Liver (tissue), 3 donors: Measurements from ENCODE around the gene DAO.

ENCODE experiments used
- EGR1 ChIP-seq, 2 donors: IDR thresholded peaks; 2 replicates each; pipeline ENCODE4 v1.6.1; 2016 to 2018; ENCODE audit warnings: antibody characterized with exemption in 2 of 2, low read depth in 2 of 2
- FOXA1 ChIP-seq: IDR thresholded peaks from 2 replicates; pipeline ENCODE4 v1.6.1; 2016; ENCODE audit warnings: antibody characterized with exemption
- JUND ChIP-seq, 2 donors: IDR thresholded peaks; 2 replicates each; pipeline ENCODE4 v1.6.1; 2016; ENCODE audit warnings: antibody characterized with exemption in 2 of 2
- NR2F2 ChIP-seq: IDR thresholded peaks from 2 replicates; pipeline ENCODE4 v1.6.1; 2016; ENCODE audit warnings: antibody characterized with exemption
- RAD21 ChIP-seq, 2 donors: IDR thresholded peaks; 2 replicates each; pipeline ENCODE4 v1.6.1; 2016; ENCODE audit warnings: antibody characterized with exemption in 2 of 2, mild to moderate bottlenecking in 2 of 2
- RXRA ChIP-seq, 2 donors: IDR thresholded peaks; 2 replicates each; pipeline ENCODE4 v1.6.1; 2017 to 2018; ENCODE audit warnings: antibody characterized with exemption in 2 of 2, mild to moderate bottlenecking in 1 of 2
- SP1 ChIP-seq: IDR thresholded peaks from 2 replicates; pipeline ENCODE4 v1.6.1; 2018; ENCODE audit warnings: antibody characterized with exemption, mild to moderate bottlenecking
- TAF1 ChIP-seq: conservative IDR thresholded peaks from 2 replicates; pipeline ENCODE4 v1.6.1; 2016; ENCODE audit warnings: antibody characterized with exemption, mild to moderate bottlenecking
- YY1 ChIP-seq: IDR thresholded peaks from 2 replicates; pipeline ENCODE4 v1.6.1; 2016; ENCODE audit warnings: antibody characterized with exemption, mild to moderate bottlenecking
- TF ChIP-seq, protein P1 (sequence below): fragments of 150-350 bp; IDR thresholded peaks from 2 replicates; pipeline ENCODE4 v1.5.1; 2017; ENCODE audit warnings: improper control_type of control experiment, low read depth, low read length; ENCODE audit not compliant: missing input control
- TF ChIP-seq, protein P2 (sequence below): IDR thresholded peaks from 2 replicates; pipeline ENCODE4 v1.6.1; 2016; ENCODE audit warnings: antibody characterized with exemption, mild to moderate bottlenecking
- TF ChIP-seq, protein P3 (sequence below): IDR thresholded peaks from 2 replicates; pipeline ENCODE4 v1.6.1; 2016; ENCODE audit warnings: antibody characterized with exemption
- TF ChIP-seq, protein P4 (sequence below): IDR thresholded peaks from 2 replicates; pipeline ENCODE4 v1.6.1; 2016; ENCODE audit warnings: antibody characterized with exemption
- TF ChIP-seq, protein P5 (sequence below): IDR thresholded peaks from 2 replicates; pipeline ENCODE4 v1.6.1; 2016; ENCODE audit warnings: antibody characterized with exemption
- donor health status: healthy.
- donor health status: healthy.

DNA sequence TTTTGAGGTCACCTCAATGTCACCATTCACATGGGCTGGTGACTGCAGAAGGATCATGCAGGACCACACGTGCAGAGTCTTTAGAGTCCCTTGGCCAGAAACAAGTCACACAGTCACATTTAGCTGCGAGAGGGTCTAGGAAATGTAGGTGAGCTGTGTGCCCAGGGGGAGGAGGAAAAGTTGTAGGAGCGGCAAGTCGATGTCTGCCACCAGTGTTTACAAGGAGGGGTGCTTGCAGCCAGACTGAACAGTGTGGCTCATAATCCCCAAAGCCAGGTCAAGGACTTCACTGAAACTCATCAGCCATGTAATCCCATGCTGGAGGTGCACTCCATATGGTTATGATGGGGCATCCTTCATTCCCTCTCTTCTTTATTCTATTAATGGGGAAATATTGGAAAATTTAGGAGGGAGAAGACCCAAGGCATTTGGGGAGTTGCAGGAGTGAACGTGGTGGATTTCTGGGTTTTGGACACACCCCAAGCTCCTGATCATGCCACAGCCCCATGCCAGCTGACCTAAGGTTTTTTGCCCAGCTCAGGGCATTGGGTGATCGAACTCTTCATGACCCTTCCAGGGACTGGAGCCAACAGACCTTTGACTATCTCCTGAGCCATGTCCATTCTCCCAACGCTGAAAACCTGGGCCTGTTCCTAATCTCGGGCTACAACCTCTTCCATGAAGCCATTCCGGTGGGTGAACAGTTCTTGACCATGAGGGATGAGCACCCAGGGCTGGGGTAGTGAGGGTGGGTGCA lies 7.2 kb downstream of the DAO start:
- TF ChIP-seq FOXA1 (peak; percentile 34), JUND (IDR thresholded peaks at IDR 0.05) (peak; percentile 59 to 67), EGR1 (IDR thresholded peaks at IDR 0.05; ENCODE audit: low read depth in 2 of 2) (peak in 1 of 2 donors; percentile 26), RAD21 (IDR thresholded peaks at IDR 0.05) (peak; percentile 36 to 38), TAF1 (no peak), YY1 (peak; percentile 91), NR2F2 (peak; percentile 52), SP1 (peak; percentile 89), RXRA (IDR thresholded peaks at IDR 0.05) (peak; percentile 98 to 99)
- TF ChIP-seq, protein P1, sequence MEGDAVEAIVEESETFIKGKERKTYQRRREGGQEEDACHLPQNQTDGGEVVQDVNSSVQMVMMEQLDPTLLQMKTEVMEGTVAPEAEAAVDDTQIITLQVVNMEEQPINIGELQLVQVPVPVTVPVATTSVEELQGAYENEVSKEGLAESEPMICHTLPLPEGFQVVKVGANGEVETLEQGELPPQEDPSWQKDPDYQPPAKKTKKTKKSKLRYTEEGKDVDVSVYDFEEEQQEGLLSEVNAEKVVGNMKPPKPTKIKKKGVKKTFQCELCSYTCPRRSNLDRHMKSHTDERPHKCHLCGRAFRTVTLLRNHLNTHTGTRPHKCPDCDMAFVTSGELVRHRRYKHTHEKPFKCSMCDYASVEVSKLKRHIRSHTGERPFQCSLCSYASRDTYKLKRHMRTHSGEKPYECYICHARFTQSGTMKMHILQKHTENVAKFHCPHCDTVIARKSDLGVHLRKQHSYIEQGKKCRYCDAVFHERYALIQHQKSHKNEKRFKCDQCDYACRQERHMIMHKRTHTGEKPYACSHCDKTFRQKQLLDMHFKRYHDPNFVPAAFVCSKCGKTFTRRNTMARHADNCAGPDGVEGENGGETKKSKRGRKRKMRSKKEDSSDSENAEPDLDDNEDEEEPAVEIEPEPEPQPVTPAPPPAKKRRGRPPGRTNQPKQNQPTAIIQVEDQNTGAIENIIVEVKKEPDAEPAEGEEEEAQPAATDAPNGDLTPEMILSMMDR = no peak
- TF ChIP-seq, protein P2, sequence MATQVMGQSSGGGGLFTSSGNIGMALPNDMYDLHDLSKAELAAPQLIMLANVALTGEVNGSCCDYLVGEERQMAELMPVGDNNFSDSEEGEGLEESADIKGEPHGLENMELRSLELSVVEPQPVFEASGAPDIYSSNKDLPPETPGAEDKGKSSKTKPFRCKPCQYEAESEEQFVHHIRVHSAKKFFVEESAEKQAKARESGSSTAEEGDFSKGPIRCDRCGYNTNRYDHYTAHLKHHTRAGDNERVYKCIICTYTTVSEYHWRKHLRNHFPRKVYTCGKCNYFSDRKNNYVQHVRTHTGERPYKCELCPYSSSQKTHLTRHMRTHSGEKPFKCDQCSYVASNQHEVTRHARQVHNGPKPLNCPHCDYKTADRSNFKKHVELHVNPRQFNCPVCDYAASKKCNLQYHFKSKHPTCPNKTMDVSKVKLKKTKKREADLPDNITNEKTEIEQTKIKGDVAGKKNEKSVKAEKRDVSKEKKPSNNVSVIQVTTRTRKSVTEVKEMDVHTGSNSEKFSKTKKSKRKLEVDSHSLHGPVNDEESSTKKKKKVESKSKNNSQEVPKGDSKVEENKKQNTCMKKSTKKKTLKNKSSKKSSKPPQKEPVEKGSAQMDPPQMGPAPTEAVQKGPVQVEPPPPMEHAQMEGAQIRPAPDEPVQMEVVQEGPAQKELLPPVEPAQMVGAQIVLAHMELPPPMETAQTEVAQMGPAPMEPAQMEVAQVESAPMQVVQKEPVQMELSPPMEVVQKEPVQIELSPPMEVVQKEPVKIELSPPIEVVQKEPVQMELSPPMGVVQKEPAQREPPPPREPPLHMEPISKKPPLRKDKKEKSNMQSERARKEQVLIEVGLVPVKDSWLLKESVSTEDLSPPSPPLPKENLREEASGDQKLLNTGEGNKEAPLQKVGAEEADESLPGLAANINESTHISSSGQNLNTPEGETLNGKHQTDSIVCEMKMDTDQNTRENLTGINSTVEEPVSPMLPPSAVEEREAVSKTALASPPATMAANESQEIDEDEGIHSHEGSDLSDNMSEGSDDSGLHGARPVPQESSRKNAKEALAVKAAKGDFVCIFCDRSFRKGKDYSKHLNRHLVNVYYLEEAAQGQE = peak; percentile 60
- TF ChIP-seq, protein P3, sequence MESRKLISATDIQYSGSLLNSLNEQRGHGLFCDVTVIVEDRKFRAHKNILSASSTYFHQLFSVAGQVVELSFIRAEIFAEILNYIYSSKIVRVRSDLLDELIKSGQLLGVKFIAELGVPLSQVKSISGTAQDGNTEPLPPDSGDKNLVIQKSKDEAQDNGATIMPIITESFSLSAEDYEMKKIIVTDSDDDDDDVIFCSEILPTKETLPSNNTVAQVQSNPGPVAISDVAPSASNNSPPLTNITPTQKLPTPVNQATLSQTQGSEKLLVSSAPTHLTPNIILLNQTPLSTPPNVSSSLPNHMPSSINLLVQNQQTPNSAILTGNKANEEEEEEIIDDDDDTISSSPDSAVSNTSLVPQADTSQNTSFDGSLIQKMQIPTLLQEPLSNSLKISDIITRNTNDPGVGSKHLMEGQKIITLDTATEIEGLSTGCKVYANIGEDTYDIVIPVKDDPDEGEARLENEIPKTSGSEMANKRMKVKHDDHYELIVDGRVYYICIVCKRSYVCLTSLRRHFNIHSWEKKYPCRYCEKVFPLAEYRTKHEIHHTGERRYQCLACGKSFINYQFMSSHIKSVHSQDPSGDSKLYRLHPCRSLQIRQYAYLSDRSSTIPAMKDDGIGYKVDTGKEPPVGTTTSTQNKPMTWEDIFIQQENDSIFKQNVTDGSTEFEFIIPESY = peak; percentile 55
- TF ChIP-seq, protein P4, sequence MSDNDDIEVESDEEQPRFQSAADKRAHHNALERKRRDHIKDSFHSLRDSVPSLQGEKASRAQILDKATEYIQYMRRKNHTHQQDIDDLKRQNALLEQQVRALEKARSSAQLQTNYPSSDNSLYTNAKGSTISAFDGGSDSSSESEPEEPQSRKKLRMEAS = peak; percentile 61
- TF ChIP-seq, protein P5, sequence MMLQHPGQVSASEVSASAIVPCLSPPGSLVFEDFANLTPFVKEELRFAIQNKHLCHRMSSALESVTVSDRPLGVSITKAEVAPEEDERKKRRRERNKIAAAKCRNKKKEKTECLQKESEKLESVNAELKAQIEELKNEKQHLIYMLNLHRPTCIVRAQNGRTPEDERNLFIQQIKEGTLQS = no peak
